B cell (primary cell): ENCODE results near the gene MAP3K12. TPM values are rescaled to one million over a fixed set of nuclear protein-coding genes. Genes with fewer than 3 reads are reported as not detected.
A peak's percentile ranks its signal among the peaks of the same experiment; 100 is the strongest.
"Not testable (repeated sequence)": the region's sequence is repeated elsewhere in the genome, so short reads cannot be mapped to it uniquely, and the experiment has no call there.

Source experiments
- ATAC-seq: fragments of 200-7000 bp; cut with Tn5 transposase; one replicate; pipeline ENCODE4 v1.10.0; 2021; ENCODE audit warnings: low read depth, mild to moderate bottlenecking, moderate number of reproducible peaks, moderate library complexity
- CTCF ChIA-PET: fragments of 350-600 bp; sonication (Branson Sonifier 250); formaldehyde crosslinking; loops from one replicate; lab custom pipeline; 2021; ENCODE audit warnings: antibody characterized with exemption, inconsistent platforms; lab: Charles Lee
- POLR2A ChIA-PET: fragments of 350-600 bp; sonication (Branson Sonifier 250); formaldehyde crosslinking; loops from one replicate; lab custom pipeline; 2021; ENCODE audit warnings: antibody characterized with exemption; lab: Charles Lee
- DNase-seq: peaks from one replicate; pipeline ENCODE4 v3.0.0; 2013
- H2AFZ ChIP-seq: 2 replicates; pipeline ENCODE4 v1.6.1; 2012; ENCODE audit warnings: mild to moderate bottlenecking, low read depth, low read length; ENCODE audit not compliant: insufficient read depth, poor library complexity, severe bottlenecking
- H3K27ac ChIP-seq, 2 donors: 1 replicate in 1 of 2; 2 replicates in 1 of 2; pipeline ENCODE4 v1.5.1; 2012 to 2013; ENCODE audit warnings: low read length in 2 of 2, mild to moderate bottlenecking in 2 of 2, moderate library complexity in 1 of 2
- H3K27me3 ChIP-seq, 4 experiments: fragments of 200-600 bp in 1 of 4; sonication (generic) in 1 of 4; replicated peaks in 1 of 4; 1 replicate in 2 of 4; 2 replicates in 2 of 4; pipeline versions ENCODE4 v1.6.1 to v1.7.0; 2013 to 2016; ENCODE audit warnings: low read length in 3 of 4, mild to moderate bottlenecking in 2 of 4, mixed read lengths in 1 of 4, moderate library complexity in 1 of 4; ENCODE audit not compliant: insufficient read depth in 4 of 4, control insufficient read depth in 3 of 4; ENCODE audit errors: control extremely low read depth in 1 of 4
- H3K36me3 ChIP-seq, 2 experiments: replicated peaks in 1 of 2; 1 replicate in 1 of 2; 2 replicates in 1 of 2; pipeline versions ENCODE4 v1.6.1 to v1.7.1; 2013; ENCODE audit warnings: low read length in 1 of 2; ENCODE audit not compliant: insufficient read depth in 2 of 2, control insufficient read depth in 1 of 2; ENCODE audit errors: control extremely low read depth in 1 of 2, extremely low read depth in 1 of 2
- H3K4me1 ChIP-seq, 2 donors: fragments of 200-600 bp in 1 of 2; sonication (generic) in 1 of 2; 1 replicate in 1 of 2; 2 replicates in 1 of 2; pipeline versions ENCODE4 v1.5.1 to v1.6.1; 2013 to 2017; ENCODE audit warnings: low read length in 2 of 2; ENCODE audit not compliant: control insufficient read depth in 2 of 2, insufficient read depth in 2 of 2
- H3K4me2 ChIP-seq: replicated peaks from 2 replicates; pipeline ENCODE3; 2012; ENCODE audit warnings: mild to moderate bottlenecking, low read depth, low read length; ENCODE audit not compliant: poor library complexity, severe bottlenecking
- H3K4me3 ChIP-seq, 5 experiments: fragments of 200-600 bp in 1 of 5; sonication (generic) in 1 of 5; 1 replicate in 3 of 5; 2 replicates in 2 of 5; pipeline versions ENCODE4 v1.5.1 to v1.7.0; 2011 to 2016; ENCODE audit warnings: low read length in 4 of 5, mild to moderate bottlenecking in 4 of 5, low read depth in 2 of 5, control low read depth in 1 of 5, moderate library complexity in 1 of 5; ENCODE audit not compliant: insufficient read depth in 1 of 5; ENCODE audit errors: control extremely low read depth in 1 of 5, extremely low read depth in 1 of 5
- H3K79me2 ChIP-seq: fragments of 200-600 bp; sonication (generic); one replicate; pipeline ENCODE4 v1.6.0; 2016; ENCODE audit warnings: low read length; ENCODE audit not compliant: control insufficient read depth, insufficient read depth
- H3K9ac ChIP-seq: fragments of 200-600 bp; sonication (generic); 2 replicates; pipeline ENCODE4 v1.6.1; 2017; ENCODE audit warnings: mild to moderate bottlenecking, low read length, moderate library complexity
- H3K9me3 ChIP-seq, 3 donors: one replicate each; pipeline versions ENCODE4 v1.6.1 to v1.7.1; 2013; ENCODE audit warnings: low read length in 2 of 3; ENCODE audit not compliant: control insufficient read depth in 2 of 3, insufficient read depth in 1 of 3; ENCODE audit errors: control extremely low read depth in 1 of 3
- H4K20me1 ChIP-seq: 2 replicates; pipeline ENCODE4 v1.6.0; 2012; ENCODE audit warnings: mild to moderate bottlenecking, low read length; ENCODE audit not compliant: insufficient read depth, control insufficient read depth, poor library complexity, severe bottlenecking
- H3K27ac Mint-ChIP-seq: one replicate; pipeline ENCODE4 v1.8.0; 2021; ENCODE audit warnings: mixed read lengths
- H3K27me3 Mint-ChIP-seq: one replicate; pipeline ENCODE4 v1.8.0; 2021; ENCODE audit warnings: mixed read lengths
- H3K4me1 Mint-ChIP-seq: one replicate; pipeline ENCODE4 v1.8.0; 2021; ENCODE audit warnings: mixed read lengths
- H3K4me3 Mint-ChIP-seq: one replicate; pipeline ENCODE4 v1.8.0; 2021; ENCODE audit warnings: mixed read lengths
- H3K9me3 Mint-ChIP-seq: one replicate; pipeline ENCODE4 v1.8.0; 2022; ENCODE audit warnings: mixed read lengths; ENCODE audit not compliant: insufficient read depth
- CTCF ChIP-seq: fragments of 200-600 bp; IDR thresholded peaks from one replicate; pipeline ENCODE4 v1.8.0; 2022; ENCODE audit warnings: antibody characterized with exemption, mild to moderate bottlenecking
- EZH2 ChIP-seq: IDR thresholded peaks from 2 replicates; pipeline ENCODE4 v1.6.1; 2012; ENCODE audit warnings: borderline replicate concordance, low read depth, mild to moderate bottlenecking, moderate library complexity, low read length; ENCODE audit not compliant: insufficient read depth, poor library complexity, severe bottlenecking
- WGBS: methylation state at CpG from one replicate; pipeline ENCODE4 v1.1.5; 2013; ENCODE audit warnings: missing lambda C conversion rate; ENCODE audit not compliant: insufficient coverage; 5-methylcytosine and 5-hydroxymethylcytosine counted together
- intact Hi-C: fragments of 100-400 bp; cut with micrococcal nuclease; formaldehyde crosslinking; loops from one replicate; pipeline ENCODE4 v1.10.0; 2022
- polyA minus RNA-seq: library from RNA; depleted of rRNA, polyadenylated mRNA; stranded (reverse); fragments of >200 nt; gene quantifications from 2 replicates; pipeline ENCODE4 v1.2.3, GENCODE V29; 2012
- polyA plus RNA-seq: library from polyadenylated mRNA; depleted of rRNA; stranded (reverse); fragments of >200 nt; gene quantifications from 2 replicates; pipeline ENCODE4 v1.2.3, GENCODE V29; 2012
- total RNA-seq, 2 donors: library from RNA; stranded (reverse); fragments of 120-200 nt in 1 of 2; gene quantifications; 1 replicate in 1 of 2; 2 replicates in 1 of 2; pipeline versions ENCODE4 v1.2.3 to v1.2.4, GENCODE V29; 2013 to 2022

Gene MAP3K12, protein sequence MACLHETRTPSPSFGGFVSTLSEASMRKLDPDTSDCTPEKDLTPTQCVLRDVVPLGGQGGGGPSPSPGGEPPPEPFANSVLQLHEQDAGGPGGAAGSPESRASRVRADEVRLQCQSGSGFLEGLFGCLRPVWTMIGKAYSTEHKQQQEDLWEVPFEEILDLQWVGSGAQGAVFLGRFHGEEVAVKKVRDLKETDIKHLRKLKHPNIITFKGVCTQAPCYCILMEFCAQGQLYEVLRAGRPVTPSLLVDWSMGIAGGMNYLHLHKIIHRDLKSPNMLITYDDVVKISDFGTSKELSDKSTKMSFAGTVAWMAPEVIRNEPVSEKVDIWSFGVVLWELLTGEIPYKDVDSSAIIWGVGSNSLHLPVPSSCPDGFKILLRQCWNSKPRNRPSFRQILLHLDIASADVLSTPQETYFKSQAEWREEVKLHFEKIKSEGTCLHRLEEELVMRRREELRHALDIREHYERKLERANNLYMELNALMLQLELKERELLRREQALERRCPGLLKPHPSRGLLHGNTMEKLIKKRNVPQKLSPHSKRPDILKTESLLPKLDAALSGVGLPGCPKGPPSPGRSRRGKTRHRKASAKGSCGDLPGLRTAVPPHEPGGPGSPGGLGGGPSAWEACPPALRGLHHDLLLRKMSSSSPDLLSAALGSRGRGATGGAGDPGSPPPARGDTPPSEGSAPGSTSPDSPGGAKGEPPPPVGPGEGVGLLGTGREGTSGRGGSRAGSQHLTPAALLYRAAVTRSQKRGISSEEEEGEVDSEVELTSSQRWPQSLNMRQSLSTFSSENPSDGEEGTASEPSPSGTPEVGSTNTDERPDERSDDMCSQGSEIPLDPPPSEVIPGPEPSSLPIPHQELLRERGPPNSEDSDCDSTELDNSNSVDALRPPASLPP
- total RNA-seq (15.0 and 15.1 TPM in 2 replicates), polyA plus RNA-seq (17.0 and 20.5 TPM in 2 replicates), polyA minus RNA-seq (7.5 and 10.9 TPM in 2 replicates)
- 6.4 TPM for total RNA-seq (2013)

GRCh38 chr12:53499266-53500141 is at the start of gene MAP3K12:
Gene MAP3K12, minus strand, starts transcription at chr12:53499458. Its CDS starts 12,067 bp downstream, at chr12:53487391.
- ATAC-seq (no peak), DNase-seq (peak; percentile 60)
- intact Hi-C loops: loop anchor here (1.0 to 2.0 kb wide), 9 partner anchors 47 to 493 kb away; partner anchors contain the start of genes ATF7, CSAD, EIF4B and PCBP2
- Histone ChIP-seq H3K4me3 (peak within 1 kb of the TSS; percentile 65 to 94 (median 76)), H3K4me2 (peak within 1 kb of the TSS; percentile 85), H3K27me3 (no peaks in the 10 kb centered on the region), H3K36me3 (peaks cover 0 to 6% of the 10 kb centered on the region in 2 experiments), H3K9ac (peak within 1 kb of the TSS; percentile 99), H3K4me1 (peaks cover 22 to 28% of the 10 kb centered on the region in 2 donors), H3K79me2 (peaks cover 16% of the 10 kb centered on the region), H4K20me1 (no peaks in the 10 kb centered on the region), H3K27ac (peak within 1 kb of the TSS; percentile 95 to 97), H2AFZ (peak within 1 kb of the TSS; percentile 94), H3K9me3 (peaks cover 0 to 6% (median 0%) of the 10 kb centered on the region in 3 donors)
- ChIA-PET POLR2A (interaction anchor here (0.6 to 2.6 kb wide), 3 partner anchors 12 to 147 kb away, joined by 5 to 15 read pairs (median 5); partner anchors contain the start of gene SP1), CTCF (interaction anchor here (1.5 to 3.5 kb wide), 2 partner anchors 9 to 26 kb away, joined by 4 to 27 read pairs; no protein-coding TSS in a partner anchor)
- H3K4me3 Mint-ChIP-seq: peak within 1 kb of the TSS; percentile 92
- no peaks in the 10 kb centered on the region for H3K27me3 Mint-ChIP-seq
- TF ChIP-seq EZH2: no peak
- peak; percentile 15 for TF ChIP-seq CTCF
- H3K27ac Mint-ChIP-seq: peak within 1 kb of the TSS; percentile 97
- under 1% methylated on average over 33 of the region's 51 CpGs for WGBS
- H3K4me1 Mint-ChIP-seq: peaks cover 29% of the 10 kb centered on the region
- H3K9me3 Mint-ChIP-seq: no peaks in the 10 kb centered on the region

DNA sequence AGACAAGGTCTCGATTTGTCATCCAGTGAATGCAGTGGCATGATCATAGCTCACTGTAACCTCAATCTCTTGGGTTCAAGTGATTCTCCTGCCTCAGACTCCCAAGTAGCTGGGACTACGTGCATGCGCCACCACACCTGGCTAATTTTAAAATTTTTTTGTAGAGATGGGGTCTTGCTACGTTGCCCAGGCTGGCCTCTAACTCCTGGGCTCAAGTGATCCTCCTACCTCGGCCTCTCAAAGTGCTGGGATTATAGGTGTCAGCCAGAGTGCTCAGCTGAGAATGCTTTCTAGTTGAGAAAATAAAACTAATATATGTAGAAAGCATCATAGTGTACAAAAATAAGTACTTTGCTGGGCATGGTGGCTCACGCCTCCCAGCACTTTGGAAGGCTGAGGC is 49.1 kb upstream of the MAP3K12 start:
- H3K4me1 Mint-ChIP-seq, H3K27ac Mint-ChIP-seq, POLR2A ChIA-PET, H2AFZ ChIP-seq, intact Hi-C loops, H3K9me3 ChIP-seq, H3K4me2 ChIP-seq, H3K4me3 Mint-ChIP-seq, H3K4me3 ChIP-seq, H3K79me2 ChIP-seq, H3K27me3 Mint-ChIP-seq, ATAC-seq, H3K27me3 ChIP-seq, H3K4me1 ChIP-seq, H3K9ac ChIP-seq, H4K20me1 ChIP-seq, H3K27ac ChIP-seq, H3K9me3 Mint-ChIP-seq, DNase-seq: not testable (repeated sequence)
- 100% methylated on average over 4 of the region's 6 CpGs for WGBS
- CTCF ChIA-PET: interaction anchor here (0.7 to 1.2 kb wide), 2 partner anchors 129 to 208 kb away, joined by 3 read pairs; no protein-coding TSS in a partner anchor
- peaks cover 0 to 38% of the 10 kb centered on the region in 2 experiments for H3K36me3 ChIP-seq
